ENCODE results near the gene R3HDM4. TPM values are rescaled to one million over a fixed set of nuclear protein-coding genes. Genes with fewer than 3 reads are reported as not detected.

R3HDM4 gene
- total and polyA plus RNA-seq, 9 of the 15 experiments (the other 6 are each of a cell fraction or from before 2014, with no cell fraction given): 3.2 to 154 (median 59.0) TPM

DNA sequence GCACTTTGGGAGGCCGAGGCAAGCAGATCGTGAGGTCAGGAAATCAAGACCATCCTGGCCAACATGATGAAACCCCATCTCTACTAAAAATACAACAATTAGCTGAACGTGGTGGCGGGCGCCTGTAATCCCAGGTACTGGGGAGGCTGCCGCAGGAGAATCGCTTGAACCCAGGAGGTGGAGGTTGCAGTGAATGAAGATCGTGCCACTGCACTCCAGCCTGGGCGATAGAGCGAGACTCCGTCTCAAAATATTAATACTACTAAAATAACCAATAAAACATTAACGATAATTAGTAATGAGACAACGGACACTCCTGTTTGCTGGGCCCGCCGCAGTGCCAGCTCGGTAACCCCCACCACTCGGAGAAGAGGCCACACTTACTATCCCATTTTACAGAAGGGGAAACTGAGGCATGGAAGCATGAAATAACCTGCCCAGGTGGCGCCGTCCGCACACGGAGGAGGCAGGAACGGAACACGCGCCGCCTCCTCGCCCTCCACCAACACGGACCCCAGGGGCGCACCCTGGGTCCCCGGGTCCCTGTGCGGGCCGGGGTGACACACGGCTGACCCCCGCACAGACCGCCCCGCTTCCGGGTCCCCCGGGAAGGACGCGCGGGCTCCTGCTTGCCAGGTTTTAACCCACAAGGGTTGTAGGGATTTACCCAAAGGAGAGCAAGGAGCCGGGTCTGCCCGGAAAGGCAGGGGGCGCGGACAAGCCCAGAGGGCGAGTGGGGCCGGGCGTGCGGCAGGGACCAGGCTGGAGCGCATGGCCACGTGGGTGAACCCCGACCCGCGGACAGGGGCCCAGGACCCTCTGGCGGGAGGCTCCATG is 1.6 kb downstream of the R3HDM4 start (continued):
- TF ChIP-seq PCBP2 (IDR thresholded peaks at IDR 0.05; ENCODE audit: low read depth, low read length, poor library complexity, severe bottlenecking) (no peak), CCNT2 (IDR thresholded peaks at IDR 0.05; ENCODE audit: borderline replicate concordance, extremely low read depth, insufficient read length, low read depth, low read length) (no peak), SOX6 (IDR thresholded peaks at IDR 0.05) (no peak), MCM5 (IDR thresholded peaks at IDR 0.05; ENCODE audit: low read depth) (no peak), E2F3 (CRISPR knock-in tag; IDR thresholded peaks at IDR 0.05) (0 out of 2 replicates have a peak, but pooled peaks have one; percentile 41), ZNF23 (CRISPR knock-in tag; IDR thresholded peaks at IDR 0.05) (no peak), E2F6 (IDR thresholded peaks at IDR 0.05; ENCODE audit: borderline replicate concordance in 1 of 2, extremely low read depth in 1 of 2, insufficient read depth in 1 of 2, insufficient read length in 1 of 2, low read depth in 1 of 2, low read length in 1 of 2, poor library complexity in 1 of 2, severe bottlenecking in 1 of 2) (no peak), CBX5 (IDR thresholded peaks at IDR 0.05; ENCODE audit: borderline replicate concordance, low read depth) (no peak), MTA1 (IDR thresholded peaks at IDR 0.05; ENCODE audit: borderline replicate concordance) (no peak), ZBTB17 (CRISPR knock-in tag; IDR thresholded peaks at IDR 0.05) (peak; percentile 57; the same call in 1 of the 2 replicates), TEAD2 (tag; IDR thresholded peaks at IDR 0.05) (no peak), POLR2B (IDR thresholded peaks at IDR 0.05; ENCODE audit: low read depth, partially characterized antibody) (peak; percentile 14), ZNF444 (CRISPR knock-in tag; IDR thresholded peaks at IDR 0.05) (no peak), ZNF778 (CRISPR knock-in tag; IDR thresholded peaks at IDR 0.05) (no peak), GATAD2B (IDR thresholded peaks at IDR 0.05; ENCODE audit: borderline replicate concordance) (no peak; the same call in 1 of the 2 replicates), PTTG1 (tag; IDR thresholded peaks at IDR 0.05; ENCODE audit: low read depth) (no peak), HMG20A (CRISPR knock-in tag; conservative IDR thresholded peaks at IDR 0.05) (no peak), ARID2 (IDR thresholded peaks at IDR 0.05) (no peak), EP400 (IDR thresholded peaks at IDR 0.05) (peak; percentile 61; the same call in 1 of the 2 replicates)
- TF ChIP-seq, protein P1, sequence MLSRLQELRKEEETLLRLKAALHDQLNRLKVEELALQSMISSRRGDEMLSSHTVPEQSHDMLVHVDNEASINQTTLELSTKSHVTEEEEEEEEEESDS (CRISPR knock-in tag; IDR thresholded peaks at IDR 0.05): no peak
- TF ChIP-seq, protein P2, sequence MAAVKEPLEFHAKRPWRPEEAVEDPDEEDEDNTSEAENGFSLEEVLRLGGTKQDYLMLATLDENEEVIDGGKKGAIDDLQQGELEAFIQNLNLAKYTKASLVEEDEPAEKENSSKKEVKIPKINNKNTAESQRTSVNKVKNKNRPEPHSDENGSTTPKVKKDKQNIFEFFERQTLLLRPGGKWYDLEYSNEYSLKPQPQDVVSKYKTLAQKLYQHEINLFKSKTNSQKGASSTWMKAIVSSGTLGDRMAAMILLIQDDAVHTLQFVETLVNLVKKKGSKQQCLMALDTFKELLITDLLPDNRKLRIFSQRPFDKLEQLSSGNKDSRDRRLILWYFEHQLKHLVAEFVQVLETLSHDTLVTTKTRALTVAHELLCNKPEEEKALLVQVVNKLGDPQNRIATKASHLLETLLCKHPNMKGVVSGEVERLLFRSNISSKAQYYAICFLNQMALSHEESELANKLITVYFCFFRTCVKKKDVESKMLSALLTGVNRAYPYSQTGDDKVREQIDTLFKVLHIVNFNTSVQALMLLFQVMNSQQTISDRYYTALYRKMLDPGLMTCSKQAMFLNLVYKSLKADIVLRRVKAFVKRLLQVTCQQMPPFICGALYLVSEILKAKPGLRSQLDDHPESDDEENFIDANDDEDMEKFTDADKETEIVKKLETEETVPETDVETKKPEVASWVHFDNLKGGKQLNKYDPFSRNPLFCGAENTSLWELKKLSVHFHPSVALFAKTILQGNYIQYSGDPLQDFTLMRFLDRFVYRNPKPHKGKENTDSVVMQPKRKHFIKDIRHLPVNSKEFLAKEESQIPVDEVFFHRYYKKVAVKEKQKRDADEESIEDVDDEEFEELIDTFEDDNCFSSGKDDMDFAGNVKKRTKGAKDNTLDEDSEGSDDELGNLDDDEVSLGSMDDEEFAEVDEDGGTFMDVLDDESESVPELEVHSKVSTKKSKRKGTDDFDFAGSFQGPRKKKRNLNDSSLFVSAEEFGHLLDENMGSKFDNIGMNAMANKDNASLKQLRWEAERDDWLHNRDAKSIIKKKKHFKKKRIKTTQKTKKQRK (IDR thresholded peaks at IDR 0.05; ENCODE audit: borderline replicate concordance, low read depth, low read length): no peak
- TF ChIP-seq, protein P3, sequence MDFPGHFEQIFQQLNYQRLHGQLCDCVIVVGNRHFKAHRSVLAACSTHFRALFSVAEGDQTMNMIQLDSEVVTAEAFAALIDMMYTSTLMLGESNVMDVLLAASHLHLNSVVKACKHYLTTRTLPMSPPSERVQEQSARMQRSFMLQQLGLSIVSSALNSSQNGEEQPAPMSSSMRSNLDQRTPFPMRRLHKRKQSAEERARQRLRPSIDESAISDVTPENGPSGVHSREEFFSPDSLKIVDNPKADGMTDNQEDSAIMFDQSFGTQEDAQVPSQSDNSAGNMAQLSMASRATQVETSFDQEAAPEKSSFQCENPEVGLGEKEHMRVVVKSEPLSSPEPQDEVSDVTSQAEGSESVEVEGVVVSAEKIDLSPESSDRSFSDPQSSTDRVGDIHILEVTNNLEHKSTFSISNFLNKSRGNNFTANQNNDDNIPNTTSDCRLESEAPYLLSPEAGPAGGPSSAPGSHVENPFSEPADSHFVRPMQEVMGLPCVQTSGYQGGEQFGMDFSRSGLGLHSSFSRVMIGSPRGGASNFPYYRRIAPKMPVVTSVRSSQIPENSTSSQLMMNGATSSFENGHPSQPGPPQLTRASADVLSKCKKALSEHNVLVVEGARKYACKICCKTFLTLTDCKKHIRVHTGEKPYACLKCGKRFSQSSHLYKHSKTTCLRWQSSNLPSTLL (IDR thresholded peaks at IDR 0.05): no peak

Data from K562 (cell line).